Kidney glomerular epithelial cell (primary cell): ENCODE data around the gene BNIP3.
"Not testable (repeated sequence)": the region's sequence is repeated elsewhere in the genome, so short reads cannot be mapped to it uniquely, and the experiment has no call there.

ENCODE experiments used
- DNase-seq: peaks from one replicate; lab custom pipeline; 2025; lab: John Stamatoyannopoulos, UW

BNIP3 gene

DNA sequence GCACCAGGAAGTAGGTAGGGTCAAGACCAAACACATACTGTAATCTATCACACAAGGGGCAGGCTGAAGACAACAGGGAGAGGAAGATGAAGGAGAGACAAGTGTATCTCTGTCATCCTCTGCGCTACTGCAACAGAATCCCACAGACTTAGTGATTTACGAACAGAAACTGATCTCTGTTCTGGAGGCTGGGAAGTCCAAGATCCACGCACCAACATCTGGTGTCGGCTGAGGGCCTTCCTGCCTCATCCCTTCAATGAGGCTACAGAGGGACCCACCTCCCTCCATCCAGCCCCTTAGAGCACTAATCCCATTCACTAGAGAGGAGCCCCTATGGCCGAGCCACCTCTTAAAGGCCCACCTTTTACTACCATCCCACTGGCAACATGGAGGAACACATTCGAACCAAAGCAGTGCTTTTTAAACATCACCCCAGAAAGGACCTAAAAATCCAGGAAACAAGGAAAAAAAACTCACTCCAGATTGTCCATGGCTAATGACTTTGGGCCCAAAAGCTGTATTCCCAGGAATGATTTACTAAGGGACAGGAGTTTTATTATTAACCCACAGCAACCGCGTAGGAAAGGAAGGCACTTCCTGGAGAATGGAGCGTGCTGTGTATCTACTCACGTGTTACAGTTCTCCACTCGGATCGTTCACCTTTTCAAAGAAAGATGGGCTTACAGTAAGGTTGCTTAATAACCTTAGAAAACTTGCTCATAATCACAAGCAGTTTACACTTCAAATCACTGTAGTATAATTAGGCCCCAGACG lies 4.2 kb downstream of the BNIP3 start:
- peak; percentile 57 for DNase-seq

DNA sequence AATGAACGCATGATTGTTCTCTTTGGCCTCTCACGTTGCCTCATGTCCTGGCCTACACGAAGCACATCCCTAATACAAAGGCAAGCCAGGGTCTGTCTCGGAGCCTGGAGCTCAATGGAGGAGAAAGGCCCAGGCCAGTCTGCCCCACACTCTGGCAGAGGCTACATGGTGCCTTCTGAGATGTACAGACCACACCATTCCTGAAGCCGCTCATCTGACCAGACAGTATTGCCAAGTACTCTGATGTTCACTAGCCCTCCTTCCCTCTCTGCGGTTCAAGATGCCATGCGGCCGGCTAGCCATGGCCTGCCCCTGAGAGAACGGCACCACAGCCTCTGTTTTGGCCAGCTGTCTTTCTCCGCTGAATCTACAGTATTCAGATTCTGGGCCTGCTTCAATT lies 5.9 kb downstream of the BNIP3 start:
- DNase-seq, result no peak

DNA sequence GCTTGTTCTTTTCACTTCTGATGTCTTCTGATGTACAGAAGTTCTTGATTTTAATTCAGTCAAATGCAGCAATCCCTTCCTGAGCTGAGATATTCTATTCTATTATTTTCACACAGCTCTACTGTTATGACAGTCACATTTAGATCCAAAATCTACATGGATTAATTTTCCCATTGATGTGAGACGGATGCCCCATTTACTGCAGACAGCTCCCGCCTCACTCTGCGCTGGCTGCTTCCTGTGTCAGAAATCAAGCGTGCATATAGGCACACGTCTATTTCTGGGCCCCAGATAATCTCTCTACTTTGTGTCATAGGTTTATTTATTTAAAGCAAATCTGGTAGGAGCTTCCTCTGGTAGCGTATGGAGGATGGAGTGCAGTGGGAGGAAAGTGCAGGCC lies 6.7 kb downstream of the BNIP3 start:
- no peak for DNase-seq

DNA sequence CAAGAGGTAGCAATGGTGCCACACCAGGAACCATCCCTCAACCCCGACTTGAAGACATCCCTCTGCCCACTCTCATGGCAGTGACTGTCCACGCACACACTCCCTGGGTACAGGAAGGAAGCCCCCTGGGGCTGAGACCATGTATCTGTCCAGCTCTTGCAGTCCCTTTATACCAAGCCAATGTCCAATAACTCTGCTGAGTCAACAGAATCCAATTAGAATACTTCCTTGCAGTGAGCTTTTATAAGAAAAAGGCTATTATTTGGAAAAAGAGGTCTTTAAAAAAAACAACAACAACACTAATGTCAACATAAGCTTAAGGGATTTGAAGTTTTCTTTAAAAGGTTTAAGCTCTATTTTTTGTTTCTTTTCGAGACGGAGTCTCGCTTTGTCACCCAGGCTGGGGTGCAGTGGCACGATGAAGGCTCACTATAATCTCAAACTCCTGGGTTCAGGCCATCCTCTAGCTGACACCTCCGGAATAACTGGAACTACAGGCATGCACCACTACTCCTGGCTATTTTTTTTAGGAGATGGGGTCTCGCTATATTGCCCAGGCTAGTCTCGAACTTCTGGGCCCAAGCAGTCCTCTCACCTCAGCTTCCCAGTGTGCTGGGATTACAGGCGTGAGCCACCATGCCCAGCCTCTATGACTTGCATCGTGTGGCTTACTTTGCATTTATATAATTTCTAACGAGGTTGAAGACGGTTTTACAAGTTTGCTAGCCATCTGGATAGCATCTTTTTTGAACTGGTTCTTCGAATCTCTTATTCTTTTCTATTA lies 7.5 kb downstream of the BNIP3 start:
- DNase-seq, result no peak

DNA sequence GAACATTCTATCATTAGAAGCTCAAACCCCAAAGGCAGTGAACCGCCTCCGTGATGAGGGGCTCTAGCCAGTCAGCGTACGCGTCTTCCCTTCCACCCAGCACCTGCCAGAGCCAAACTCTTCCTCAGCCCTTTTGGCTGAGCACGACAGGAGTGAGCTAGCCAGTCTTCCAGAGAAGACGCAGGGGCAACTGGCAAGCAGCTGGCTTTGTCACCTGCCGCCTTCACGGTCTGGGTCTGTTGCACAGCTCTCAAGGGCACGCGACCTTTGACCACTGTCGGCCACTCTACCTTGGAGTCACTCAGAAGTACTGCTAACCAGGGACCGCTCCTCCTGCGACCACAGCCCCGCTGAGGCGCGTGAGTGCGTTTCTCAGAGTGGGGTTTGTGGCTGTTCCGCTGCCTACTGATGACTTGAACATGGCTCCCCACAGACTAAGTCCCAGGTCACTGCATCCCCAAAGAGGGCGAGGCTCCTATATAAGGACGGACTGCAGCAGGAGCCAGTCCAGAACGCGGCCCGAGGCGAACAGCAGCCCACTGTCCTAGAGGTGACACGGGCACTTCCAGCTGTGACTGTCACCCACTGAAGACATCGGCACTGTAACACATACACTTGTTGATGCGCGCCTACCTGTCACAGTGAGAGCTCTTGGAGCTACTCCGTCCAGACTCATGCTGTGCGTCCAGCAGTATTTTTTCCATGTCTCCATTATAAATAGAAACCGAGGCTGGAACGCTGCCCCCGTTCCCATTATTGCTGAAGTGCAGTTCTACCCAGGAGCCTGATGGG lies 8.4 kb downstream of the BNIP3 start:
- no peak for DNase-seq

DNA sequence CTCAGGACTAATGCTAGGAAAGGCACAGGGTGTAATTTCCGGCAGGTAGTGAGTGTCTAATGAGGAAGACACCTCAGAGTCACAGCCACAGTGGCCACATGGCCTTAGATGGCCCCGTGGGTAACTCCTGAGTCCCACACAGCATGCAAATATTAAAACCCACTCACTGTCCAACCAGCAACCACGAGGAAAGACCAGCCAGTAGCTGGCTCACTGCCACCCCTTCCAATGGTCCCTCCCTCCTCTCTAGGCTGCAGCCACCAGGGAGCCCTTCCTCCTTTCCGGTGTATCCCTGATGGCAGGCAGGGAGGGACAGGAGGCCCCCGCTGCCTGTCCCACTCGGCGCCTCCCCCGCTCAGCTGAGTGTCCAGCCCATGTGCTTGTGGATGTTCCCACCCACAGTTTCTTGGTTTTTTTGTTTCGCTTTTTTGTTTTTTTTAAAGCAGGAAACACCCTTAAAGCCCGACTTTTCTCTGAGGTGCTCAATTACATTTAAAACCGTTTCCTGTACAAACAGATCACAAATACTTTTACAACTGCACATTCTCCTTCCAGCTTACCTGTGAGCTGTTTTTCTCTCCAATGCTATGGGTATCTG lies 9.2 kb downstream of the BNIP3 start:
- DNase-seq, result peak; percentile 11

DNA sequence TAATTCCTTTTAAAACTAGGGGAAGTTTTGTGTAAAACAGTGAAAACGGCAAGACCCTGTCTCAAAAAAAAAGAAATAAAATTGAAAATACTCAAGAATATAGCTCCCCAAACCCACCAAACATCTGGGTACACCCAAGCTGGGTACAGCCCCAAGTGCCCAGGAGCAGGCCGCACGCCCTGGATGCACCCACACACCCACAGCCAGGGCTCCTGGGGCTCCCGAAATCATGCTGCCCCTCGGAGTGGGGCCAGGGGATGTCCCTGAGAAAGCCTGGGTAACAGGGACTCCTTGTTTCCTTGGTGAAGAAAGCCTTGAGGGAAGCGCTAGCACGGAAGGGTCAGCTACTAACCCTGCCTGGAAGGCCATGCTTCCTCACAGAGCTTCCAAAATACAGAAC lies 10.1 kb downstream of the BNIP3 start:
- DNase-seq, result no peak

DNA sequence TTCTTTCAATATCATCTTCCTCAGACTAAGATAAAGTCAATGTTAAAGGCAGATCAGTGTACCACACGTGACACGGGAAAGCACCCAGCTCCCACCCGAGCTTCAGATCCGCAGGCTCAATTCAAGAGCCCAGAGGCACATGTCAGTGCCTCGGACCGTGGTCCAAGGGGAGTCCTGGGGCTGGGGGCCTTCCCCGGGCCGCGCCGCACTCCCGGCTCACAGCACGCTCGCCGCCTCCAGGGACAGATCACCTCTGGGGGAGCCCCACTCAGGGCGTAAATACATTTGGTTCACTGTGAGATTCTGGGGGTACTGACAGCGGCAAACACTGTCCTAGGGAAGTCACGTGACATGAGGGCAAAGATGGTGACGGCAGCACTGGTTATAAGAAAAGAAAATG lies 10.8 kb downstream of the BNIP3 start:
- DNase-seq, result no peak

DNA sequence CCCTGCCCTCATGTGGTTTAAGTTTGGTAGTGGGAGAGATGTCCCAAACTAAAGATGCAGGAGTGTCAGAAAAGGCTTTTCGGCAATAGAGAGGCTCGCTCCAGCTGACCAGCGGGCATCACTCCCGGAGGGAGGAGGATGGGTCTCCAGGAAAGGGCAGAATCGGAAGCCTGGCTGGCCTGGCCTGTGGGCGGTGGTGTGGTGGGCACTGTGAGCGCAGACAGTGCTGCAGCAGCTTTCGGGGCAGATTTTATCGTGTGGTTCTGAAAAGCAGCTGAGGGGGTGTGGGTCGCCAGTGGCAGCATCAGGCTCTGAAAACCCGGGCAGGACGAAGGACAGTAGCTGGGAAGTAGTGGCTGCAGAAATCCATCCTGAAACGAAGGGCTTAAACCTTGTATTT lies 12.8 kb downstream of the BNIP3 start:
- no peak for DNase-seq

DNA sequence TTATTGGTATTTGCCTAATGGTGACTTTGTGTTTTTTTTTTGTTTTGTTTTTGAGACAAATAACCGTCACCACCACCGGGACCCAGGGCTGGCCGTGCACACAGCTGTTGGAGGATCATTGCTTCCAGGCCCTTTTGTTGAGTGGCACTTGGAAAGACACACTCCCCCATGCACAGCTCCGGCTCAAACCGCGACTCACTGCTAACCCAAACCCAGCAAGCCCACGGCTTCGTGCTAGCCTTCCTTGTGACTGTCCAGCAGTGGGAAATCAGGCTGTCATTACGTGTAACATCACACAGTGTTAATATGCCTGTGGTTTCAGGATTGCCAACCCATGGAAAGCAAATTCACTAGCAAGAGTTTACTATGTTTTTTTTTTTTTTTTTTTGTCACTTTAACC lies 17.4 kb downstream of the BNIP3 start:
- no peak for DNase-seq

DNA sequence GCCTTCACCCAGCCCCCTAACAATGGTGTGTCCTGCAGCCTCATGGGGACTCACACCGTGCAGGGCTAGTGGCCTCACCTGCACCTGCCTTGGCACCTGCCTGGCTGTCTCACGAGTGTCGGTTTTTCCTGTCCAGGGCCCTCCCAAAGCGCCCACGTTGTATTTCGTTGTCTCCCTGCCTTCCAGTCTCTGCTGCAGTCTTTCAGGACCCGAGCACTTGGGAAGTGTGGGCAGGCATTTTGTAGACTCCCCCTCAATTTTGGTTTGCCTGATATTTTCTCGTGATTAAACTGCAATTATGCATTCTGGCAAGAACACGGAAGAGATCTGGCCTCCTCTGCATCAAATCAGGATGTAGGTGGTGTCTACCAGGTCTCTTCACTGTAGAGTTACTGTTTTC lies 17.9 kb downstream of the BNIP3 start:
- DNase-seq, result no peak

DNA sequence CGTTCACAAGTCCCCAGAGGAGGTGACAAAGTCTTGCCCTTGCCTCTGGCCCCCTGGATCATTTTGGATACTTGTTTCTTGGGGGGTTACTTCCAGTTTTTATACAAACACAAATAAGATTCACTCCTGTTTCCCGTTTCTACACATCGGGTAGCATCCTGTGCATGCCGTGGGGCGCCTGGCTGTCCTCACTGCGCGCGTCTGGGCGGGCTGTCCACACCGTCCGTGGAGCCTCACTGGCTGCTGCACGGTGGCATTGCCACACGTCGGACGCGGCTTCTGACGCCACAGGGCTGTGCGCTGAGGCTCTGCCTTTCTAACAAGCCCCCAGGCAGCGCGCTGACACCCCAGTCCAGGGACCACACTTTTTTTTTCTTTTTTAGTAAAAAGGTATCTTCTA lies 18.4 kb downstream of the BNIP3 start:
- no peak for DNase-seq

DNA sequence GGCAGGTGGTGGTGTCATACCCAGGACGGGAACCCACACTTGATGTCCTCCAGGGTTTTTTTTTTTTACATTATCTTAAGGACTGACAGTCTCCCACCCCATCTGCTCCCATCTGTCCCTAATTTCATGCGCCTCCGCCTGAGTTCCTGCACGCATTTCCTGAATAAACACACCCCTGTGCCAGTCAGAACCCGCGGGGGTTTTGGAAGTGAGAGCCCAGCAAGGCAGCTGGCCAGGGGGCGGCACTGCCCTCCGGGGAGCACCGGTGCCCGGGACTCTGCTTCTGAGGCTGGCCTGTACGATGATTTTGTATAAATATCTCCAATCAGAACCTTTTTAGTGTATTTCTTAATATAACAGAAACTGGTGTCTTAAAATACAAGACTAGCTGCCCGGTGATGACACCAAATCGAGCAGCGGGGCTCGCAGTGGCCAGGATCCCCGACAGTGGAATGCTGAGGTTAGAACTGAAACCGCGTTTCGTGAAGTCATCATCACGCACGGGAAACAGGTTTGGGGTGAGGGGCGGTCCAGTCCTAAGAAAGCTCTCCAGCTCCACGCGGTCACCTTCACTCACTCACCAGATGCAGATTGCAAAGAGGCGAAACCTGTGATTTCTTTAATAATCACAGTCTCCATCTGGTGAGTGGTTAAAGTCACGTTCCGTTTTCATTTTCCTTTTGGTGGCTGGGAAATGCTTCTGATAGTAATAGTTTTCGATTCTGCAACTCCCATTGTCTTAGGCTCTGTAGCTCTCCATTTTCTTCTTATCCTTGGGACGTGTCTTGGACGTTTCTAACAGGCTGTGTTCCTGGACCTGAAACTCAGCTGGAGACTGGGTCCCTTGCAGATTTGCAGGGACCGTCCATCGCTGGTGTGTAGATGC lies 19.7 kb downstream of the BNIP3 start:
- no peak for DNase-seq

DNA sequence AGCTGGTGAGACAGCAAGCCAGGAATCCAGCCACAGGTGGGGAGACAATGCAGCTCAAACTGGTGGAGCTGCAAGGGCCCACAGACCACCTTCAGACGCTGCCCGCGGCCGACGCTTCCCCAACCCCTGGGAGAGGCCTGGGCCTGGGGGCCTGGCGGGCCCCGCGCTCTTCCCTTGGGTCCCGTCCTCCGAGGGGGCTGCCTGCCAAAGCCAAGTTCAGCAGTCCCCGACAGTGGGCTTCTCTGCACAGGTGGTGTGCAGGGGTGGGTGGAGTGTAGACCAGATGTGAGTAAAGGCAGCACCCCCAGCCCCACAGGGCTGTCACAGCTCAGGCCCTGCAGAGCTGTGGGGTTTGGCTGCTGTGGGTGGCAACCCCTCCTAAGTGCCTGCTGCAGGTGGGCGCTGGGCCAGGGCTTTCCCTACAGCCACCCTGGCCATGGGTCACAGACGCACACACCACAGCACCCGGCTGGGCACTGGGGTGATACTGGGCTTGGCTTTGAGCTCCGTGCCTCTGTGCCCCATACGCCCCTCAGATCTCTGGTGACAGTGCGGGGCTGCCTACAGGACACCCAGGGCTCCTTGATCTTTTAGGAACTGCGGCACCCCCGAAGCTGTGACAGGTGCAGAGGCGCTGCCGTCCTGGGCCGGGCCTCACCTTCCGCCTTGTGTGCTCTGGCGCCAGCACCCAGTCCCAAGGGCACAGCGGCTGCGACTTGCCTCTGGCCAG lies 20.5 kb downstream of the BNIP3 start:
- DNase-seq, result no peak

DNA sequence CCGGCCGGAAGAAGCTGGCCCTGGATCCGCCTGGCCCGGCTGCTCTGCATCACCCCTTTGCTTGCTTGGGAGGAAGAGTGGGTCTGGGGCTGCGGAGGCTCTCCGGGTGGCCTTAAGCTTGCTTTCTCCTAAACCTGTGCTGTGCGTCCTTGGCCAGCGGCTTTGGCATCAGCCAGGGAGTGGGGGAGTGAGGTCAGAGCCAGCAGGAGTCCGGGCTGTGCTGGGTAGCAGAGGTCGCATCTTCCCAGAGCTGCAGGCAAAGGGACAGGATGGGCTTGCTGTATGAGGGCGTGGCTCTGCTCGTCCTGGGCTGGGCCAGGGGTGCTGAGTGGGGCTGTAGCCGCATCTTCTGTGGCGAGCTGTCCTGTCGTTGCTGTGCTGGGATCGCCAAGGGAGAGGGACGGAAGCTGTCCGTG lies 21.1 kb downstream of the BNIP3 start:
- DNase-seq, result no peak

DNA sequence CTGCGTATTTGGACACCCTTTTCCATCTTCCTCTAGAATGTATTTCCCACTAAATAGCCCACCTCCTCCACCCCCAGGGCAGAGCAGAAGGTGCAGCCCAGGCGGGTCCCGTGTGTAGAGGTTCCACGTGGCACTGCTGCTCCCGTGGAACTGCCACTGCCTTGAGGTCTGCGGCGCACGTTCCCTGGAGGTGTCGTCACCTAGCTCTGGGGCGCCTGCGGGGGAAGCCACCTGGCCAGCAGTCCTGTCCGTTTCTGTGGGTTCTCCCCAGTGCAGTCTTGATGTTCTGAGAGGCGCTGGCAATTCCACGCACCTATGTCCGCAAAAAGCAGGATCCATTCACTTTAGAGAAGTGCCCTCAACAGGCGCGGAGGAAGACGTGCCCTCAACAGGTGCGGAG lies 21.9 kb downstream of the BNIP3 start:
- DNase-seq, result no peak

DNA sequence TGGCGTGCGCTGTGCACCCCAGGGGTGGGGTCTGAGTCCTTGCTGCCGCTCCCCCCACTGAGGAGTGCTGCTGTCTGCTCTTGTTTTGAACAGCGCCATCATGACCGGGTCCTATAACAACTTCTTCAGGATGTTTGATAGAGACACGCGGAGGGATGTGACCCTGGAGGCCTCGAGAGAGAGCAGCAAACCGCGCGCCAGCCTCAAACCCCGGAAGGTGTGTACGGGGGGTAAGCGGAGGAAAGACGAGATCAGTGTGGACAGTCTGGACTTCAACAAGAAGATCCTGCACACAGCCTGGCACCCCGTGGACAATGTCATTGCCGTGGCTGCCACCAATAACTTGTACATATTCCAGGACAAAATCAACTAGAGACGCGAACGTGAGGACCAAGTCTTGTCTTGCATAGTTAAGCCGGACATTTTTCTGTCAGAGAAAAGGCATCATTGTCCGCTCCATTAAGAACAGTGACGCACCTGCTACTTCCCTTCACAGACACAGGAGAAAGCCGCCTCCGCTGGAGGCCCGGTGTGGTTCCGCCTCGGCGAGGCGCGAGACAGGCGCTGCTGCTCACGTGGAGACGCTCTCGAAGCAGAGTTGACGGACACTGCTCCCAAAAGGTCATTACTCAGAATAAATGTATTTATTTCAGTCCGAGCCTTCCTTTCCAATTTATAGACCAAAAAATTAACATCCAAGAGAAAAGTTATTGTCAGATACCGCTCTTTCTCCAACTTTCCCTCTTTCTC lies 26.0 kb downstream of the BNIP3 start:
- DNase-seq, result no peak

DNA sequence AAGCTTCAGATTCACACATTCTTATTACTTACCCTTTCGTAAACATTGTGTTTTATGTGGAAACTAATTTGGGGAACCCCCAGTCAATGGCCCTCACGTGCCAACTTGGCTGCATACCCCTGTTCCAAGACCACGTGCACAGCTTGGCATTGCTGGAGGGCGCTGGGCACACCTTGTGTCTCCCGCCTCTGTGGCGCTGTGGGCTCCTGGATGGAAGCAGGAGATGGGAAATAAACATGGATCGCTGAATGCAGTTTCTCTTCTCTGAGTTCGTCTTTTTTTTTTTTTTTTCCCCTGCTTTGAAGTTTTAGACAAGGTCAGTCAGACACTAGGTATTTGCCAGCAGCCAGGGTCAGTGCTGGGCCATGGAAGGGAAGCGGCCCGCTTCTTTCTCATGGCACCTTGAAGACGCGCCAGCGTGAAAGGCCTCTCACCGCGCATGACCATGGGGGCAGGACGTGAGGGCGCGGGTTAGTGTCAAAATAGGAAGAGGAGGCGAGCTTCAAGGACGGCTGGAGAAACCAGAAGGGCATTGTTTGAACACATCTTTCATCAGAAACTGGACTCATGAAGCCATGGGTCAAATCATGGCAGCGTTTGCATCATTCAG lies 27.3 kb downstream of the BNIP3 start:
- no peak for DNase-seq

DNA sequence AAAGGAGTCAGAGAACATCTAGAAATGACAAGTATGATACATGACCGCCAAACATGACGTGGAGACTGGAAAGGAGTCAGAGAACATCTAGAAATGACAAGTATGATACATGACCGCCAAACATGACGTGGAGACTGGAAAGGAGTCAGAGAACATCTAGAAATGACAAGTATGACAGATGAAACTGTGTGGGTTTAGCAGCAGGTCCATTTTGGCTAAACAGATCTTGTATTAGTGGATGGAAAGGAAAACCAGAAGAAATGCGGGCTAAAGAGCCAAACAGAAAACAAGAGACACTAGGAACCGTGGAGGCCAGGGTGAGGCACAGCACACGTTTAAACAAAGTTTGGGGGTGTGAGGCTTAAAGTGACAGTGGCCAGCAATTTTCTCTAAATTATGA lies 31.8 kb downstream of the BNIP3 start:
- not testable (repeated sequence) for DNase-seq
